Endothelial cell of umbilical vein (primary cell): Measurements from ENCODE around the gene DHRS1.

Experiments
- EZH2 ChIP-seq: IDR thresholded peaks from 2 replicates; pipeline ENCODE4 v1.6.1; 2012; ENCODE audit warnings: borderline replicate concordance, low read depth, mild to moderate bottlenecking, moderate library complexity, low read length, inconsistent platforms; ENCODE audit not compliant: severe bottlenecking
- FOS ChIP-seq: IDR thresholded peaks from 2 replicates; pipeline ENCODE4 v1.6.1; 2011; ENCODE audit warnings: mild to moderate bottlenecking, low read length, moderate library complexity, borderline replicate concordance; ENCODE audit not compliant: insufficient read depth
- JUN ChIP-seq: IDR thresholded peaks from 2 replicates; pipeline ENCODE4 v1.6.1; 2011; ENCODE audit warnings: borderline replicate concordance, low read depth; ENCODE audit not compliant: insufficient read length, insufficient read depth
- MYC ChIP-seq: IDR thresholded peaks from one replicate; pipeline ENCODE4 v1.6.1; 2011; ENCODE audit warnings: mild to moderate bottlenecking, low read depth, low read length
- POLR2A ChIP-seq: IDR thresholded peaks from 2 replicates; pipeline ENCODE4 v1.6.1; 2012; ENCODE audit warnings: low read depth, mild to moderate bottlenecking, control low read depth, low read length
- POLR2AphosphoS5 ChIP-seq: IDR thresholded peaks from 2 replicates; pipeline ENCODE4 v1.6.1; 2012; ENCODE audit warnings: low read depth, mild to moderate bottlenecking, control low read depth, low read length, moderate library complexity; ENCODE audit not compliant: insufficient read depth
- TF ChIP-seq, protein P1 (sequence below), 2 donors: IDR thresholded peaks; 1 replicate in 1 of 2; 2 replicates in 1 of 2; pipeline ENCODE4 v1.5.1; 2011; ENCODE audit warnings: low read length in 2 of 2, mild to moderate bottlenecking in 2 of 2, moderate library complexity in 2 of 2, control low read depth in 1 of 2, inconsistent platforms in 1 of 2, low read depth in 1 of 2; ENCODE audit not compliant: insufficient read depth in 1 of 2; ENCODE audit errors: extremely low read depth in 1 of 2
- TF ChIP-seq, protein P2 (sequence below): IDR thresholded peaks from 2 replicates; pipeline ENCODE4 v1.6.1; 2011; ENCODE audit not compliant: insufficient read depth, insufficient read length

- no peak for TF ChIP-seq POLR2AphosphoS5
- TF ChIP-seq POLR2A, result no peak
- TF ChIP-seq, protein P1, sequence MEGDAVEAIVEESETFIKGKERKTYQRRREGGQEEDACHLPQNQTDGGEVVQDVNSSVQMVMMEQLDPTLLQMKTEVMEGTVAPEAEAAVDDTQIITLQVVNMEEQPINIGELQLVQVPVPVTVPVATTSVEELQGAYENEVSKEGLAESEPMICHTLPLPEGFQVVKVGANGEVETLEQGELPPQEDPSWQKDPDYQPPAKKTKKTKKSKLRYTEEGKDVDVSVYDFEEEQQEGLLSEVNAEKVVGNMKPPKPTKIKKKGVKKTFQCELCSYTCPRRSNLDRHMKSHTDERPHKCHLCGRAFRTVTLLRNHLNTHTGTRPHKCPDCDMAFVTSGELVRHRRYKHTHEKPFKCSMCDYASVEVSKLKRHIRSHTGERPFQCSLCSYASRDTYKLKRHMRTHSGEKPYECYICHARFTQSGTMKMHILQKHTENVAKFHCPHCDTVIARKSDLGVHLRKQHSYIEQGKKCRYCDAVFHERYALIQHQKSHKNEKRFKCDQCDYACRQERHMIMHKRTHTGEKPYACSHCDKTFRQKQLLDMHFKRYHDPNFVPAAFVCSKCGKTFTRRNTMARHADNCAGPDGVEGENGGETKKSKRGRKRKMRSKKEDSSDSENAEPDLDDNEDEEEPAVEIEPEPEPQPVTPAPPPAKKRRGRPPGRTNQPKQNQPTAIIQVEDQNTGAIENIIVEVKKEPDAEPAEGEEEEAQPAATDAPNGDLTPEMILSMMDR (IDR thresholded peaks at IDR 0.05; ENCODE audit: extremely low read depth in 1 of 2, insufficient read depth in 1 of 2, low read depth in 1 of 2, low read length in 2 of 2), result no peak
- TF ChIP-seq FOS, result no peak
- TF ChIP-seq MYC, result no peak
- no peak for TF ChIP-seq EZH2
- no peak for TF ChIP-seq JUN
- TF ChIP-seq, protein P2, sequence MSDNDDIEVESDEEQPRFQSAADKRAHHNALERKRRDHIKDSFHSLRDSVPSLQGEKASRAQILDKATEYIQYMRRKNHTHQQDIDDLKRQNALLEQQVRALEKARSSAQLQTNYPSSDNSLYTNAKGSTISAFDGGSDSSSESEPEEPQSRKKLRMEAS, result no peak
Measured at GRCh38 chr14:24277071-24277470, 22.5 kb downstream of the DHRS1 start.
